Head of caudate nucleus (tissue), 42 donors: ENCODE results near the gene SVEP1.
"Not testable (repeated sequence)": the region's sequence is repeated elsewhere in the genome, so short reads cannot be mapped to it uniquely, and the experiment has no call there.

ENCODE experiments used
- DNase-seq, 42 donors: peaks; one replicate each; pipeline versions ENCODE4 v3.0.0 to v3.0.0-alpha.2; 2020 to 2021; ENCODE audit warnings: mixed read lengths in 7 of 42
- intact Hi-C: fragments of 100-400 bp; cut with DNase I; formaldehyde crosslinking; loops from one replicate; pipeline ENCODE4 v1.15.0; 2022

SVEP1 gene

GRCh38 chr9:110532908-110533665, 46.5 kb downstream of the SVEP1 start:
- intact Hi-C loops, result no loop called here
- DNase-seq, result no peak

- no peak for DNase-seq
- intact Hi-C loops, result no loop called here
Measured at GRCh38 chr9:110531776-110532175, 47.8 kb downstream of the SVEP1 start.

DNA sequence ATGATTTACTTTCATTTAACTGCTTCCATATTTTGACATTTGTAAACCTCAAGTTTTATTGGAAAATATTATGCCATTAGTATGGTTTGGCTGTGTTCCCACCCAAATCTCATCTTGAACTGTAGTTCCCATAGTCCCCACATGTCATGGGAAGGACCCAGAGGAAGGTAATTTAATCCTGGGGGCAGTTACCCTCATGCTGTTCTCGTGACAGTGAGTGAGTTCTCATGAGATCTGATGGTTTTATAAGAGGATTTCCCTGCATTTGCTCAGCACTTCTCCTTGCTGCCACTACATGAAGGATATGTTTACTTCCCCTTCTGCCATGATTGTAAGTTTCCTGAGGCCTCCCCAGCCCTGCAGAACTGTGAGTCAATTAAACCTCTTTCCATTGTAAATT, 48.3 kb downstream of the SVEP1 start:
- intact Hi-C loops, DNase-seq: not testable (repeated sequence)

DNA sequence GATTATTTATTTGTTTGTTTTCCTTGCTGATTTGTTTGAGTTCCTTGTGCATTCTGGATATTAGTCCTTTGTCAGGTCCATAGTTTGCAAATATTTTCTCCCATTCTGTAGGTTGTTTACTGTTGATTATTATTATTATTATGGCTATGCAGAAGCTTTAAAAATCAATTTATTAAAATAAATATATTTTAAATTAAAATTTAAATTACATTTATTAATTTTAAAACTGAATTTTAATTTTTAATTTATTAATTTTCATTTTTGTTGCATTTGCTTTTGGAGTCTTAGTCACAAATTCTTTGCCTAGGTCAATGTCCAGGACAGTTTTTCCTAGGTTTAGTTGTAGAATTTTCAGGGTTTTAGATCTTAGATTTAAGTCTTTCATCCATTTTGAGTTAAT, 50.9 kb downstream of the SVEP1 start:
- intact Hi-C loops, result no loop called here
- DNase-seq, result no peak

- intact Hi-C loops, result no loop called here
- no peak for DNase-seq
Measured at GRCh38 chr9:110526426-110526825, 53.1 kb downstream of the SVEP1 start.

DNA sequence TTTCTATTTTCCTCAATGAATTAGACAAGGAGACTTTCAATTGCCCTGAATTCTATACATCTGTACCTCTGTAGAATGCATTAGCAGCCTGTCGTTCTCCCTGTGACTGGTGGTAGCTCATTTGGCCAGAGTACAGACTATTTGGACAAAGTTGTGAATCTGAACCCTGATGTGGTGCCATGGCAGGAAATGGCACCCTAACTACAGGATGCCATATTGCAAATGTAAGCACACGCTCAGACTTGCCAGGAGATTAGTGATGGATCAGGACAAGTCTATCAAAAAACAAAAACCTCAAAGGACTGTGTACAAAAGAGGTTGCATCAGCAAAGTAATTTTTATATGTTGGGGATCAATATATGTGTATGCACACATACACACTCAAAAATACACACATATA, 58.3 kb downstream of the SVEP1 start:
- DNase-seq, result no peak
- intact Hi-C loops, result no loop called here

- DNase-seq, result no peak
- intact Hi-C loops, result no loop called here
Measured at GRCh38 chr9:110520120-110520701, 59.3 kb downstream of the SVEP1 start.

GRCh38 chr9:110517483-110517882, 62.1 kb downstream of the SVEP1 start:
- intact Hi-C loops, result no loop called here
- DNase-seq, result no peak

GRCh38 chr9:110514897-110515296, 64.6 kb downstream of the SVEP1 start:
- intact Hi-C loops, result no loop called here
- no peak for DNase-seq

DNA sequence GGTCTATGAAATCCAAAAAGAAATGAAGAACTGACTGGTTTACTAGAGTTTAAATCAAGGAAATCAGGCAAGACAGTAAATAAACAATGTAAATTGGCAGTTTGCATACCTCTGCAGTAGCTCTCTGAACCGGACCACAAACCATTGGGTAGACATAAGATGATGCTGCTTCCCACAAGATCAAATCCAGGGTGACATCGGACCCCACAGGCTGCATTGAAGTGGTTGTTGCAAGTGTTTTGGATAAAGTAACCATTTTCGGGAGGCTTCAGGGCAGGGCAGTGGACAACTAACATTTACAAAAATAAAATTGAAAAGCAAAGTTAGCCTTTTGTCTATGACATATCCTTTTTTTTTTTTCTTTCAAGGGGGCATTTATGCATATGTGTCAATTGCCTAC, 66.7 kb downstream of the SVEP1 start:
- intact Hi-C loops, result no loop called here
- DNase-seq, result no peak

- no peak for DNase-seq
Measured at GRCh38 chr9:110509792-110510191, 69.7 kb downstream of the SVEP1 start.

DNA sequence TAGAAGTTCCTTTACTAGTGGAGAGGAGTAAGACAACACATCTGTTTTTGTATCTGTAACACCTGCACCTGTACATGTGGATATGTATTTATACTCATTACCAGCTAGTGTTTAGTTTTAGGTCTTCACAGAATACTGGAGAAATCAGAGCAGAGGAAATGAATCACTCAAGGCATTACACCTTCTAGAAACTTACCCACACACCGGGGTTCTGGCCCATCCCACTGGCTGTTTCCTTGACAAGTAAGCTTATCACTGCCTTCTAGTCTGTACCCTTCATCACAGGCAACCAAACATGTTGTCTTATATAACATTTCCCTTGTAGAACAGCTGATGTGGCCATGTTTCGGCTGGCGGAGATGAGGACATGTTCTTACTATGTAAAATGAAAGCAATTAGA, 76.7 kb downstream of the SVEP1 start:
- intact Hi-C loops, result no loop called here
- no peak for DNase-seq

More at GRCh38 chr9:110509792-110510191, 69.7 kb downstream of the SVEP1 start:
- intact Hi-C loops, result no loop called here

- intact Hi-C loops, result no loop called here
- DNase-seq, result no peak
Measured at GRCh38 chr9:110499608-110500007, 79.9 kb downstream of the SVEP1 start.

GRCh38 chr9:110487196-110487595, 92.3 kb downstream of the SVEP1 start:
- intact Hi-C loops, result no loop called here
- no peak for DNase-seq

- intact Hi-C loops, result no loop called here
- DNase-seq, result no peak
Measured at GRCh38 chr9:110486218-110486617, 93.3 kb downstream of the SVEP1 start.

- DNase-seq, result no peak
- intact Hi-C loops, result no loop called here
Measured at GRCh38 chr9:110479481-110479880, 100.1 kb downstream of the SVEP1 start.

- no peak for DNase-seq
- intact Hi-C loops, result no loop called here
Measured at GRCh38 chr9:110476251-110476650, 103.3 kb downstream of the SVEP1 start.

GRCh38 chr9:110472111-110472510, 107.4 kb downstream of the SVEP1 start:
- intact Hi-C loops, result no loop called here
- DNase-seq, result no peak

DNA sequence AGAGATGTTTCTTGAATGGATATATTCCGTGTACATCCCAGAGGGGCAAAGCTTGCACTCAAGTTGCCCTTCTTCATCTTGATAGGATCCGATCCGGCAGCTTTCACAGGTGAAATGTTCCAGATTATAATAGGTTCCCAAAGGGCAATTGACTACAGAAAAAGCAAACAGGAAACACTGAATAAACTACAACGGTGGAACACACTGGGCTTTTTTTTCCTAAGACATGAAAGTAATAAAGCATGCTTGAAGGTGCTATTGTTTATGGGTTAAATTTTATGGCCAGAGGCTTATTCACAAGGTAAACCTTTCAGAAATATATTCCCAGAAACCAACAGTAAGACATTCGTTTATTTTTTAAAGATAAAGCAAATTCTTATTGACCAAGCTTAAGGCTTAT, 110.6 kb downstream of the SVEP1 start:
- intact Hi-C loops, result no loop called here

GRCh38 chr9:110465190-110465589, 114.4 kb downstream of the SVEP1 start:
- intact Hi-C loops, result no loop called here
- DNase-seq, result no peak

More for the DNA sequence above, 110.6 kb downstream of the SVEP1 start:
- no peak for DNase-seq

DNA sequence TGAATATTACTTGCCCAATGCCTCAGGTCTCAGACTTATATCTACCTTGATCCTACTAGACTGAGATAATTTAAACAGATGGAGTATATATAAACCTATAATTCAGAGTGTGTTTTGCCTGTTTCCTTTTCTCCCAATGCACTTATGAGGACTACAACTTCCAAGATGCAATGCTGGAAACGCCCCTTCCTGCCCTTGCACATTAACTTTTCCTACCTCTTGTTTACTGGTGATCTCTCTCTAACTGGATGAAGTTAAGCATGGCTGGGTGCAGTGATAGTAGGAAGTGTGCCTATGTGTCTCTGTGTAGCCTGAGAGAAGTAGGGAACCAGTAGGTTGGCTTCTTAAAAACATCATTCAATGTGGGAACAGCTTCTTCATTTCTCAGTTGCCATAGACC, 115.2 kb downstream of the SVEP1 start:
- intact Hi-C loops, result no loop called here
- DNase-seq, result no peak
